ENCODE measurements around the gene PHF20. TPM values are rescaled to one million over a fixed set of nuclear protein-coding genes. Genes with fewer than 3 reads are reported as not detected.
A peak's percentile ranks its signal among the peaks of the same experiment; 100 is the strongest.

The PHF20 gene
- total RNA-seq, 1 donor from 2014 or later: 74.2 TPM

- ATAC-seq: peak; percentile 39
- intact Hi-C loops (cut with DNase I): no loop called here
- no peak for DNase-seq (ENCODE audit: low spot score)
These were observed 130.1 kb downstream of the PHF20 start for GRCh38 chr20:35901678-35902544.

- no peak for ATAC-seq
- intact Hi-C loops (cut with DNase I): no loop called here
- DNase-seq (ENCODE audit: low spot score): no peak
These were observed 130.7 kb downstream of the PHF20 start for GRCh38 chr20:35902545-35902941.

DNA sequence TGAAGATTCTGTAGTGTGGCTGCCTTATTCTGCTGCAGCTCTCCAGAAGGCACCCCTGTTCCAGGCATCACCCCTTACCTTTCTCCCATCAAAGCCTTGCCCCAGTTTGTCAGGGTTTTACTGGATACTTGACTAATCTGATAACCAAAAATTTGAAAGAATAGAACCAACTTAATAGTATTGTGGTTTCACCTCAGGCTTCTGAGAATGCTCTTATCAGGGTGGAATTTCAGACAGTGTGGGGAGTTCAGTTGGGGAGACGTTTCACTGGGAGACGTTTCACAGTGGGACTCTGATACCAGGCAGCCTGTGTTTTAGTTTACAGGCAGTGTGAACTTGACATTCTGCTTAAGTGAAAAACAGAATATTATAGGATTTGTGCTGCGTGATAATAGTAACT lies 132.0 kb downstream of the PHF20 start:
- DNase-seq (ENCODE audit: low spot score) (no peak), ATAC-seq (no peak)
- intact Hi-C loops (cut with DNase I): no loop called here

DNA sequence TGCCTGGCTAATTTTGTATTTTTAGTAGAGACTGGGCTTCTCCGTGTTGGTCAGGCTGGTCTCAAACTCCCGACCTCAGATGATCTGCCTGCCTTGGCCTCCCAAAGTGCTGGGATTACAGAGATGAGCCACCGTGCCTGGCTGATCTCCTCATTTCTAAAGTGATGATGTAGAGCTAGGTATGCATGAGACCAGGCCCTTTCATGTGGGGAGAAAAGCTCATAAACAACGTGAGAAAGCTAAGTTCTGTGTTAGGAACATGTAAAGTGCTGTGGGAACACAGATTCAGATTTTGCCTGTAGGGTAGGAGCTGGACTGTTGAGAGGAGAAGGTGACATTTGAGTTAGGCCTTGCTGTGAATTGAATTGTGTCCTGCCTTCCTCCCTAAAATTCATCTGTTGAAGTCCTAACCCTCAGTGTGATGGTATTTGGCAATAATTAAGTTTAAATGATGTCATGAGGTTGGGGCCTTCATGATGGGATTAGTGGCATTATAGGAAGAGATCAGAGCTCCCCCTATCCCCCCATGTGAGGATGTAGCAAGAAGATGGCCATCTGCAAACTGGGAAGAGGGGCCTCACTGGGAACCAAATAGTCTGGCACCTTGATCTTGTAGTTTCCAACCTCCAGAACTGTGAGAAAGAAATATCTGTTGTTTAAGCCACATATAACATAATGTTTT lies 133.3 kb downstream of the PHF20 start:
- DNase-seq (ENCODE audit: low spot score) (no peak), ATAC-seq (no peak)
- intact Hi-C loops (cut with DNase I): no loop called here

DNA sequence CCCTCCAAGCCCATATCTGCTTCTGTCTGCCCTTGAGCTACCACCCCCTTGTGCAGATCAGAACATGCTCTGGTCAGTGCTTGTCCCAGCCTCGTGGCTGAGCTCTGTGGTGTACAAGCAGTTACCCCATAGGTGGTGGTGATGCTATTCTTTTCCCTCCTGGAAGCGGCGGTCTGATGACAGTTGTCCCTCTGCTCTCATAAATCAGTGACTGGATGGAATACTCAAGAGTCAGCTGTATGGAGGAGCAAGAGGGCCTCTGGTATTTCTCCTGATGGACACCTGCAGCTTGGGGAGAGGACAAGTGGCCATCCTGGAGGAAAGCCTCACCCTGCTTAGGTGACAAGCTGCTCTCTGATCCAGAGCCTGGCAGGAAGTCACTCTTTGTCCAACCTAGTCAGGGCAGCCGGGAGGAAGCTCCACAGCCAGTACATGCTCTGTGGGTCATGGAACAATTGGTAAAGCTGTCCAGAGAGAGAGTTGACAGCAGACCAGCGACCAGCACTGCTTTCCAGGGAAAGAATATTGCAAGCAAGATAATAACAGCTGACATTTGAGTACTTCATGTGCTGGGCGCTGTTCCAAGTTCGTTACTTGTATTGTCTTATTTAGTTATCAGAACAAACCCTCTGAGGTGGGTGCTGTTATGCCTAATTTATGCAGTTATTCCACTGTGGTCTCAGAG lies 135.3 kb downstream of the PHF20 start:
- ATAC-seq: no peak
- intact Hi-C loops (cut with DNase I): no loop called here
- no peak for DNase-seq (ENCODE audit: low spot score)

GRCh38 chr20:35908007-35908406 lies 136.2 kb downstream of the PHF20 start:
- ATAC-seq (no peak), DNase-seq (ENCODE audit: low spot score) (no peak)
- intact Hi-C loops (cut with DNase I): no loop called here

GRCh38 chr20:35909176-35909575 lies 137.4 kb downstream of the PHF20 start:
- DNase-seq (ENCODE audit: low spot score) (no peak), ATAC-seq (no peak)
- intact Hi-C loops (cut with DNase I): no loop called here

- DNase-seq (ENCODE audit: low spot score): no peak
- intact Hi-C loops (cut with DNase I): no loop called here
- ATAC-seq: no peak
These were observed 138.0 kb downstream of the PHF20 start for GRCh38 chr20:35909796-35910195.

GRCh38 chr20:35910254-35910653 lies 138.4 kb downstream of the PHF20 start:
- intact Hi-C loops (cut with DNase I): no loop called here
- ATAC-seq (no peak), DNase-seq (ENCODE audit: low spot score) (no peak)

DNA sequence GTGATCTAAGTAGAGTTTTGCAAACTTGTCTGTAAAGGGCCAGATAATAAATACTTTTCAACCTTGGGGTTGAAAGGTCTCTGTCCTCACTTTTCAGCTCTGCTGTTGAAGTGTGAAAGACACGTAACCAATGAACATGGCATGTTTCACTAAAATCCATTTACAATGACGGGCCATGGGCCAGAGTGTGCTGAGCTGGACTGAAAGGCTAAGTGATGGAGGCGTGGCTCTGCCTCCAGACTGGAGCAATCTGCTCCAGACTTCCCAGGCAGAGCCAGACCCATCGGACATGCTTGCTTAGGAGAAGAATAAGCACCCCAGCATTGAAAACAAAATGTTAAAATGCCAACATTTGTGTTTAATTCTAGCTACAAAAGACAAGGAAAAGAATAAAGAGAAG lies 141.1 kb downstream of the PHF20 start:
- ATAC-seq (no peak), DNase-seq (ENCODE audit: low spot score) (no peak)
- intact Hi-C loops (cut with DNase I): no loop called here

GRCh38 chr20:35917077-35917476 lies 145.3 kb downstream of the PHF20 start:
- intact Hi-C loops (cut with DNase I): no loop called here
- ATAC-seq (no peak), DNase-seq (ENCODE audit: low spot score) (no peak)

DNA sequence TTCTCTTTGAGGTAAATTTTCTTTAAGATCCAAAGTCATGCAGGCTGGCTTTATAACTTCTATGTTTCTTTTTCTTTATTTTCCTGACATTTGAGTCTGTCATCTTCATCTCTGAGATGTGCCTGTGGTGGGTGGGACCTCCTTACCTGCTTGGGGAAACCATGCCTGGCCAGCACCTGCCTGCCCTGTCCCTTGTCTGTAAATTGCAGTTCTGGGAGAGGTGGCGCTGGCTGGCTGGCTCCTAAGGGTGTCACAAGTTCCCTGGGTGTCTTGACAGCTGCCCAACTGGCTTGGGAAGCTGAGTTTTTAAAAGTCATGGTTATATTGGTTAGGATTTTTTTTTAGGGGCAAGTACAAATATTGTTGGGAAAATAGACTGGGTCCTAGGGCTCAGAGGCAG lies 146.2 kb downstream of the PHF20 start:
- DNase-seq (ENCODE audit: low spot score): no peak
- intact Hi-C loops (cut with DNase I): no loop called here
- ATAC-seq: no peak

GRCh38 chr20:35920523-35920922 lies 148.7 kb downstream of the PHF20 start:
- ATAC-seq (no peak), DNase-seq (ENCODE audit: low spot score) (no peak)
- intact Hi-C loops (cut with DNase I): no loop called here

GRCh38 chr20:35929301-35929700 lies 157.5 kb downstream of the PHF20 start:
- ATAC-seq: no peak
- intact Hi-C loops (cut with DNase I): no loop called here
- no peak for DNase-seq (ENCODE audit: low spot score)

GRCh38 chr20:35934050-35934449 lies 162.2 kb downstream of the PHF20 start:
- intact Hi-C loops (cut with DNase I): no loop called here
- no peak for DNase-seq (ENCODE audit: low spot score)
- ATAC-seq: no peak

DNA sequence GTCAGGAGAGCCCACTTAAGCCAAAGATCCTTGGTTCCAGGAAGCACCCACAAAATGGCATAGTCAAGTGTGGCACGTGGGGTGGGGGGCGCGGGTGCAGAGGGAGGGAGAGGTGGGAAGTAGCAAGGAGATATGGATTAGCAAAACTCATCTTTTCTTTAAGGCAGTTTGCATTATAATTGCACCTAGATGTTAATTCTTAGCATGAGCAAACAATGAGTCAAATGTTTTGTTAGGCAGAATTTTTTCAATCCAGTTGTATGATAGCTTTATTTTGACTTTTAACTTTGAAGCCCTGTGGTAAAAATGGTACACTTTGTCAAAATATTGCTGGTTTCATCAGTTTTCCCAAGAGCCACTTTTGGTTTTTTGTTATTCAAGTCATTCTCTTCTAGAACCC lies 167.4 kb downstream of the PHF20 start:
- ATAC-seq (no peak), DNase-seq (ENCODE audit: low spot score) (no peak)
- intact Hi-C loops (cut with DNase I): no loop called here

GRCh38 chr20:35941620-35942019 lies 169.8 kb downstream of the PHF20 start:
- no peak for DNase-seq (ENCODE audit: low spot score)
- intact Hi-C loops (cut with DNase I): no loop called here

GRCh38 chr20:35942243-35942642 lies 170.4 kb downstream of the PHF20 start:
- ATAC-seq: no peak
- intact Hi-C loops (cut with DNase I): no loop called here

More at GRCh38 chr20:35941620-35942019, 169.8 kb downstream of the PHF20 start:
- no peak for ATAC-seq

DNA sequence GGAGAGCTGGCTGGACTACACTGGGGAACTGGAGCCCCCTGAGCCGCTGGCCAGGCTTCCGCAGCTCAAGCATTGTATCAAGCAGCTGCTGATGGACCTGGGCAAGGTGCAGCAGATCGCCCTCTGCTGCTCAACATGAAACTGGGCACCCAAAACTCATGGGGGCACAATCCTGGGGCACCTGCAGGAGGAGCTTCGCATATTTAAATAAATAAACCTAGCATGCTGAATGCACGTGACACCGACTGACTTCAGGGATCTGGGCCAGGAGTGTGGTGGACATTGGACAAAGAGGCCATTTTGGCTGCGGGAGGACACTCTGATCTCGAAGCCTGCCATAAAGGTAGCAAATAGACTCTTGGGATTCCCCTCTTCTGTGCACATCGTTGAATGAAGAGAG lies 175.7 kb downstream of the PHF20 start:
- ATAC-seq (no peak), DNase-seq (ENCODE audit: low spot score) (no peak)
- intact Hi-C loops (cut with DNase I): no loop called here

More at GRCh38 chr20:35942243-35942642, 170.4 kb downstream of the PHF20 start:
- no peak for DNase-seq (ENCODE audit: low spot score)

DNA sequence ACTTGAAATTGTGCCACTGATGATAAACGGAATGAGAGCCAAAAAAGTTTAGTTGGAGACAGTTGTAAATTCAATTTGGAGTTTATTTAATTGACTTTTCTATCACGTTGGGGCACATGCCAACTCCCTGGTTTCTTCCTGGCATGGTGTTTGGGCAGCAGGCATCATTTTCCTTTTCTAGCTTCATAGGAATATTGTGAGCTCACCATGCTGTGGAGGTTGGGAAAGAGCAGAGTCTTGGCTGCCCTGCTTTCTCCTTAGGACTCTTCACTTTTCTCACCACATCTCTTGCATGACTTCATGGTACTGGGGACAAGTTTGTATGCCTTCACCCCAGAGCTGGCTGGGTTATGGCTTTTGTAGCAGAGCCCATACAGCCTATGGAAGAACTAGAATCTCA lies 176.1 kb downstream of the PHF20 start:
- no peak for ATAC-seq
- no peak for DNase-seq (ENCODE audit: low spot score)
- intact Hi-C loops (cut with DNase I): no loop called here

All from sciatic nerve (tissue), 2 donors.